ENCODE results near the gene OLFM1. TPM values are rescaled to one million over a fixed set of nuclear protein-coding genes. Genes with fewer than 3 reads are reported as not detected.
A peak's percentile ranks its signal among the peaks of the same experiment; 100 is the strongest.

Gene OLFM1
- total RNA-seq, 1 experiment from 2014 or later = 3.5 TPM

DNA sequence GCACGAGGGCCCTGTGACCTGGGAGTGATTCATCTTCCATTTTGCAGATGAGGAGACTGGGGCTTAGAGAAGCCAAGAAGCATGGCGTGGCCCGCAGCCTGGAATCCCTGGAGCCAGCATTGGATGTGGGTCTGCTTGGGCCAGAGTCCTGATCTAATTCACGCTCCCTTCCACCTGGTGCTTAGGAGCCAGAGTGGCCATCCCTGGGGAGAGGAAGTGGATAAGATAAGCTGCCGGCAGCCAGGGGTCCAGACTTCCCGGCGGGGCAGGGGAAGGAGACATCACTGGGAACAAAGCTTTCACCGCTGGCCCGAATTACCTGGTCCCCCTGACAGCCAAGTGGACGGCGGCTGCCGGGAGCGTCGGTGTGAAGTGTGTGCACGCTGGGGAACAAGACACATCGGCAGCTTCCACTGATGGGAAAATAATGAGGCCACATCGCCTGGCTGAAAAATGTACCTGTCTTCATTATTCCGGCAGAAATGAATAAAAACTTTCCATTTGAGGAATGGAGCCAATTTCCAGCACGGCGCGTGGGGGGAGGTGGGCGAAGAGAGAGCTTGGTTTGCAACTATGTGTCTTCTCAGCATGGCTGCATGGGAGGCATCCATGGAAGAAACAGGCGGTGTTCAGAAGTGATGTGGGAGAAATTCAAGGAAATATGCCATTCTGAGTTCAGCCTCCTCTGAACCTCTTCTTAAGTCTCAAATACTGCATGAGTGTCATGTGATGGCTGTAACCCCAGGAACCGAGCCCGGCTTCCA, 78.5 kb downstream of the OLFM1 start:
- Histone ChIP-seq H2AFZ (ENCODE audit: low read depth, low read length, poor library complexity, severe bottlenecking) (no peak overlapping the region), H3K36me3 (ENCODE audit: control insufficient read depth in 1 of 2, insufficient read depth in 2 of 2, low read length in 2 of 2) (no peaks in the 10 kb centered on the region), H3K9me3 (ENCODE audit: control insufficient read depth in 1 of 2, insufficient read depth in 1 of 2, low read depth in 1 of 2, low read length in 2 of 2) (no peaks in the 10 kb centered on the region), H3K4me2 (ENCODE audit: low read length) (0 out of 2 replicates have a peak overlapping the region, but pooled peaks have one; percentile 27), H3K9ac (ENCODE audit: low read length) (no peak overlapping the region), H3K9me2 (ENCODE audit: insufficient read depth) (no peaks in the 10 kb centered on the region), H3K79me2 (ENCODE audit: insufficient read depth, low read length) (no peaks in the 10 kb centered on the region), H4K20me1 (ENCODE audit: insufficient read depth) (no peaks in the 10 kb centered on the region), H3K4me3 (replicated peaks in 1 of 2; ENCODE audit: low read depth in 1 of 2, low read length in 2 of 2) (no peak overlapping the region), H3K4me1 (ENCODE audit: control insufficient read depth in 1 of 2, insufficient read depth in 2 of 2, low read length in 2 of 2) (peaks cover 2 to 10% of the 10 kb centered on the region in 2 experiments; a peak in 2 of 4 replicates), H3K27me3 (ENCODE audit: insufficient read depth, low read length) (peaks cover 43% of the 10 kb centered on the region), H3K27ac (ENCODE audit: low read depth, low read length) (no peak overlapping the region)
- BruUV-seq (replicated peaks) = no TSS peak
- intact Hi-C loops (cut with micrococcal nuclease) = loop anchor here (1.0 kb wide), 1 partner anchor 79 kb away; the partner anchor contains the start of gene OLFM1
- TF ChIP-seq, protein P1, sequence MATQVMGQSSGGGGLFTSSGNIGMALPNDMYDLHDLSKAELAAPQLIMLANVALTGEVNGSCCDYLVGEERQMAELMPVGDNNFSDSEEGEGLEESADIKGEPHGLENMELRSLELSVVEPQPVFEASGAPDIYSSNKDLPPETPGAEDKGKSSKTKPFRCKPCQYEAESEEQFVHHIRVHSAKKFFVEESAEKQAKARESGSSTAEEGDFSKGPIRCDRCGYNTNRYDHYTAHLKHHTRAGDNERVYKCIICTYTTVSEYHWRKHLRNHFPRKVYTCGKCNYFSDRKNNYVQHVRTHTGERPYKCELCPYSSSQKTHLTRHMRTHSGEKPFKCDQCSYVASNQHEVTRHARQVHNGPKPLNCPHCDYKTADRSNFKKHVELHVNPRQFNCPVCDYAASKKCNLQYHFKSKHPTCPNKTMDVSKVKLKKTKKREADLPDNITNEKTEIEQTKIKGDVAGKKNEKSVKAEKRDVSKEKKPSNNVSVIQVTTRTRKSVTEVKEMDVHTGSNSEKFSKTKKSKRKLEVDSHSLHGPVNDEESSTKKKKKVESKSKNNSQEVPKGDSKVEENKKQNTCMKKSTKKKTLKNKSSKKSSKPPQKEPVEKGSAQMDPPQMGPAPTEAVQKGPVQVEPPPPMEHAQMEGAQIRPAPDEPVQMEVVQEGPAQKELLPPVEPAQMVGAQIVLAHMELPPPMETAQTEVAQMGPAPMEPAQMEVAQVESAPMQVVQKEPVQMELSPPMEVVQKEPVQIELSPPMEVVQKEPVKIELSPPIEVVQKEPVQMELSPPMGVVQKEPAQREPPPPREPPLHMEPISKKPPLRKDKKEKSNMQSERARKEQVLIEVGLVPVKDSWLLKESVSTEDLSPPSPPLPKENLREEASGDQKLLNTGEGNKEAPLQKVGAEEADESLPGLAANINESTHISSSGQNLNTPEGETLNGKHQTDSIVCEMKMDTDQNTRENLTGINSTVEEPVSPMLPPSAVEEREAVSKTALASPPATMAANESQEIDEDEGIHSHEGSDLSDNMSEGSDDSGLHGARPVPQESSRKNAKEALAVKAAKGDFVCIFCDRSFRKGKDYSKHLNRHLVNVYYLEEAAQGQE (IDR thresholded peaks at IDR 0.05; ENCODE audit: low read depth) = no peak
- TF ChIP-seq ELF1 (IDR thresholded peaks at IDR 0.05; ENCODE audit: borderline replicate concordance, low read depth) = no peak
- TF ChIP-seq TCF7L2 (IDR thresholded peaks at IDR 0.05; ENCODE audit: borderline replicate concordance, extremely low read depth, insufficient read depth, insufficient read length) = no peak
- no peak for TF ChIP-seq FOSL1 (IDR thresholded peaks at IDR 0.05; ENCODE audit: low read depth)
- TF ChIP-seq ZNF274 (IDR thresholded peaks at IDR 0.05; ENCODE audit: low read depth, low read length) = no peak
- no peak for TF ChIP-seq ZFX (IDR thresholded peaks at IDR 0.05)
- TF ChIP-seq SRF (IDR thresholded peaks at IDR 0.05; ENCODE audit: low read depth) = no peak
- no peak for TF ChIP-seq RAD21 (IDR thresholded peaks at IDR 0.05; ENCODE audit: low read depth)
- no peak for TF ChIP-seq SP1 (IDR thresholded peaks at IDR 0.05; ENCODE audit: low read depth)
- TF ChIP-seq, protein P2, sequence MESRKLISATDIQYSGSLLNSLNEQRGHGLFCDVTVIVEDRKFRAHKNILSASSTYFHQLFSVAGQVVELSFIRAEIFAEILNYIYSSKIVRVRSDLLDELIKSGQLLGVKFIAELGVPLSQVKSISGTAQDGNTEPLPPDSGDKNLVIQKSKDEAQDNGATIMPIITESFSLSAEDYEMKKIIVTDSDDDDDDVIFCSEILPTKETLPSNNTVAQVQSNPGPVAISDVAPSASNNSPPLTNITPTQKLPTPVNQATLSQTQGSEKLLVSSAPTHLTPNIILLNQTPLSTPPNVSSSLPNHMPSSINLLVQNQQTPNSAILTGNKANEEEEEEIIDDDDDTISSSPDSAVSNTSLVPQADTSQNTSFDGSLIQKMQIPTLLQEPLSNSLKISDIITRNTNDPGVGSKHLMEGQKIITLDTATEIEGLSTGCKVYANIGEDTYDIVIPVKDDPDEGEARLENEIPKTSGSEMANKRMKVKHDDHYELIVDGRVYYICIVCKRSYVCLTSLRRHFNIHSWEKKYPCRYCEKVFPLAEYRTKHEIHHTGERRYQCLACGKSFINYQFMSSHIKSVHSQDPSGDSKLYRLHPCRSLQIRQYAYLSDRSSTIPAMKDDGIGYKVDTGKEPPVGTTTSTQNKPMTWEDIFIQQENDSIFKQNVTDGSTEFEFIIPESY (IDR thresholded peaks at IDR 0.05; ENCODE audit: extremely low read depth, insufficient replicate concordance, low read length) = no peak
- TF ChIP-seq, protein P3, sequence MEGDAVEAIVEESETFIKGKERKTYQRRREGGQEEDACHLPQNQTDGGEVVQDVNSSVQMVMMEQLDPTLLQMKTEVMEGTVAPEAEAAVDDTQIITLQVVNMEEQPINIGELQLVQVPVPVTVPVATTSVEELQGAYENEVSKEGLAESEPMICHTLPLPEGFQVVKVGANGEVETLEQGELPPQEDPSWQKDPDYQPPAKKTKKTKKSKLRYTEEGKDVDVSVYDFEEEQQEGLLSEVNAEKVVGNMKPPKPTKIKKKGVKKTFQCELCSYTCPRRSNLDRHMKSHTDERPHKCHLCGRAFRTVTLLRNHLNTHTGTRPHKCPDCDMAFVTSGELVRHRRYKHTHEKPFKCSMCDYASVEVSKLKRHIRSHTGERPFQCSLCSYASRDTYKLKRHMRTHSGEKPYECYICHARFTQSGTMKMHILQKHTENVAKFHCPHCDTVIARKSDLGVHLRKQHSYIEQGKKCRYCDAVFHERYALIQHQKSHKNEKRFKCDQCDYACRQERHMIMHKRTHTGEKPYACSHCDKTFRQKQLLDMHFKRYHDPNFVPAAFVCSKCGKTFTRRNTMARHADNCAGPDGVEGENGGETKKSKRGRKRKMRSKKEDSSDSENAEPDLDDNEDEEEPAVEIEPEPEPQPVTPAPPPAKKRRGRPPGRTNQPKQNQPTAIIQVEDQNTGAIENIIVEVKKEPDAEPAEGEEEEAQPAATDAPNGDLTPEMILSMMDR (IDR thresholded peaks at IDR 0.05 in 2 of 3, conservative IDR thresholded peaks at IDR 0.05 in 1 of 3; ENCODE audit: borderline replicate concordance in 1 of 3, insufficient read depth in 1 of 3, low read depth in 2 of 3, low read length in 2 of 3) = no peak
- no peak for TF ChIP-seq YY1 (IDR thresholded peaks at IDR 0.05; ENCODE audit: extremely low read depth, insufficient replicate concordance, low read depth, low read length)
- TF ChIP-seq JUND (IDR thresholded peaks at IDR 0.05) = no peak
- TF ChIP-seq CBX3 (IDR thresholded peaks at IDR 0.05; ENCODE audit: low read depth) = no peak
- TF ChIP-seq EGR1 (IDR thresholded peaks at IDR 0.05; ENCODE audit: low read depth) = no peak
- no peak for TF ChIP-seq EZH2 (IDR thresholded peaks at IDR 0.05)
- no peak for TF ChIP-seq EZH2phosphoT487 (IDR thresholded peaks at IDR 0.05; ENCODE audit: borderline replicate concordance)
- TF ChIP-seq, protein P4, sequence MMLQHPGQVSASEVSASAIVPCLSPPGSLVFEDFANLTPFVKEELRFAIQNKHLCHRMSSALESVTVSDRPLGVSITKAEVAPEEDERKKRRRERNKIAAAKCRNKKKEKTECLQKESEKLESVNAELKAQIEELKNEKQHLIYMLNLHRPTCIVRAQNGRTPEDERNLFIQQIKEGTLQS (IDR thresholded peaks at IDR 0.05) = no peak
- TF ChIP-seq POLR2A (IDR thresholded peaks at IDR 0.05; ENCODE audit: borderline replicate concordance, extremely low read depth, insufficient read depth, insufficient read length) = no peak
- ChIA-PET RAD21 (ENCODE audit: low non-redundant PET in 1 of 2, low total read pairs in 2 of 2, uncharacterized antibody in 2 of 2, unreplicated experiment in 2 of 2) (interaction anchor here in 1 of 2 experiments (0.8 kb wide), 1 partner anchor 48 kb away, joined by 3 read pairs; no protein-coding TSS in a partner anchor), POLR2A (no interaction called here), CTCF (interaction anchor here (1.4 kb wide), 1 partner anchor 10 kb away, joined by 4 read pairs; no protein-coding TSS in a partner anchor)
- DNase-seq (ENCODE audit: low read depth, low spot score) = no peak
- peak; percentile 25; the same call in 1 of the 2 replicates for ATAC-seq
